Dedifferentiated amniotic fluid mesenchymal stem cell (primary cell): Measurements from ENCODE around the gene PCBP3.
"Not testable (repeated sequence)": the region's sequence is repeated elsewhere in the genome, so short reads cannot be mapped to it uniquely, and the experiment has no call there.

Experiments used
- DNase-seq: peaks from one replicate; pipeline ENCODE4 v3.0.0-alpha.2; 2016; ENCODE audit errors: extremely low spot score

The PCBP3 gene

GRCh38 chr21:45643021-45643980 lies at the start of gene PCBP3:
TSS of gene PCBP3 (plus strand) at chr21:45643725. CDS start at chr21:45850086, 206,361 bp downstream.
- peak; percentile 74 for DNase-seq

GRCh38 chr21:45594721-45595489 lies 48.6 kb upstream of the PCBP3 start:
- DNase-seq, result no peak

GRCh38 chr21:45595574-45596295 lies 47.8 kb upstream of the PCBP3 start:
- DNase-seq, result no peak

GRCh38 chr21:45596704-45597318 lies 46.7 kb upstream of the PCBP3 start:
- DNase-seq, result no peak

GRCh38 chr21:45598109-45598508 lies 45.4 kb upstream of the PCBP3 start:
- no peak for DNase-seq

GRCh38 chr21:45598666-45599065 lies 44.9 kb upstream of the PCBP3 start:
- DNase-seq, result no peak

GRCh38 chr21:45599146-45599581 lies 44.4 kb upstream of the PCBP3 start:
- no peak for DNase-seq

GRCh38 chr21:45600248-45600647 lies 43.3 kb upstream of the PCBP3 start:
- no peak for DNase-seq

GRCh38 chr21:45601551-45601950 lies 42.0 kb upstream of the PCBP3 start:
- no peak for DNase-seq

GRCh38 chr21:45602106-45602505 lies 41.4 kb upstream of the PCBP3 start:
- no peak for DNase-seq

- no peak for DNase-seq
Measured at GRCh38 chr21:45603481-45603880, 40.0 kb upstream of the PCBP3 start.

- DNase-seq, result not testable (repeated sequence)
Measured at GRCh38 chr21:45604681-45605080, 38.8 kb upstream of the PCBP3 start.

GRCh38 chr21:45607021-45607908 lies 36.3 kb upstream of the PCBP3 start:
- no peak for DNase-seq

GRCh38 chr21:45607909-45608295 lies 35.6 kb upstream of the PCBP3 start:
- DNase-seq, result no peak

- not testable (repeated sequence) for DNase-seq
Measured at GRCh38 chr21:45608747-45609470, 34.6 kb upstream of the PCBP3 start.

GRCh38 chr21:45609616-45610015 lies 33.9 kb upstream of the PCBP3 start:
- not testable (repeated sequence) for DNase-seq

- DNase-seq, result no peak
Measured at GRCh38 chr21:45611296-45611695, 32.2 kb upstream of the PCBP3 start.

- no peak for DNase-seq
Measured at GRCh38 chr21:45611939-45612664, 31.4 kb upstream of the PCBP3 start.

GRCh38 chr21:45612665-45613019 lies 30.9 kb upstream of the PCBP3 start:
- DNase-seq, result not testable (repeated sequence)
